ENCODE results near the gene LINGO3. TPM values are rescaled to one million over a fixed set of nuclear protein-coding genes. Genes with fewer than 3 reads are reported as not detected.

Gene LINGO3
- total RNA-seq, 2 experiments from 2014 or later, result 0.16 to 0.27 TPM

DNA sequence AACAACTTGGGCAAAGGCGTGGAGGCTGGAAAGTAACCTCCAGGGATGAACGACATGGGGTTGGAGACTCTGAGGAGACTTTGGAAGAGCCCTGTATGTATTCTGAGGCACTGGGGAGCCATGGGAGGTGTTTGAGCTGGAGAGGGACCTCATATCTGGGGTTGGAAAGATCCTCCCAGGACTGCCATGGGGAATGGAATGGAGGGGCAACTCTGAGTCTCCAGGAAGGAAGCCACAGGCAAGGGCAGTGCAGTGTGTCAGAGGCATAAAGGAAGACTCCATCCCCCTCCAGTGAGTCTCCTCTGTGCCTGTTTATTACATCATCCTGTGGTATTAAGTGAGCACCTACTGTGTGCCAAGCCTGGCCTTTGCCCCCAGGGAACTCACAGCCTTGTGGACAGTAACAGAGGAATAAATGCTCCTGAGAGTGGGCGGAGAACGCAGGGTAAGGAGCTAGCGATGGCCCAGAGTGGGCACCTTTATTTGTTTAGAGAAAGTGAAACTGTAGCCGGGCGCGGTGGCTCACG lies 33.7 kb downstream of the LINGO3 start:
- peaks cover 31% of the 10 kb centered on the region for H3K4me1 Mint-ChIP-seq (ENCODE audit: low read depth)
- TF ChIP-seq, protein P1, sequence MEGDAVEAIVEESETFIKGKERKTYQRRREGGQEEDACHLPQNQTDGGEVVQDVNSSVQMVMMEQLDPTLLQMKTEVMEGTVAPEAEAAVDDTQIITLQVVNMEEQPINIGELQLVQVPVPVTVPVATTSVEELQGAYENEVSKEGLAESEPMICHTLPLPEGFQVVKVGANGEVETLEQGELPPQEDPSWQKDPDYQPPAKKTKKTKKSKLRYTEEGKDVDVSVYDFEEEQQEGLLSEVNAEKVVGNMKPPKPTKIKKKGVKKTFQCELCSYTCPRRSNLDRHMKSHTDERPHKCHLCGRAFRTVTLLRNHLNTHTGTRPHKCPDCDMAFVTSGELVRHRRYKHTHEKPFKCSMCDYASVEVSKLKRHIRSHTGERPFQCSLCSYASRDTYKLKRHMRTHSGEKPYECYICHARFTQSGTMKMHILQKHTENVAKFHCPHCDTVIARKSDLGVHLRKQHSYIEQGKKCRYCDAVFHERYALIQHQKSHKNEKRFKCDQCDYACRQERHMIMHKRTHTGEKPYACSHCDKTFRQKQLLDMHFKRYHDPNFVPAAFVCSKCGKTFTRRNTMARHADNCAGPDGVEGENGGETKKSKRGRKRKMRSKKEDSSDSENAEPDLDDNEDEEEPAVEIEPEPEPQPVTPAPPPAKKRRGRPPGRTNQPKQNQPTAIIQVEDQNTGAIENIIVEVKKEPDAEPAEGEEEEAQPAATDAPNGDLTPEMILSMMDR (IDR thresholded peaks at IDR 0.05), result no peak
- ATAC-seq, result no peak
- no peaks in the 10 kb centered on the region for H3K27me3 Mint-ChIP-seq
- POLR2A ChIA-PET, result interaction anchor here (0.7 to 11.0 kb wide), 8 partner anchors 14 to 128 kb away, joined by 3 to 102 read pairs (median 4); partner anchors contain the start of genes AMH and JSRP1
- DNase-seq, result no peak
- intact Hi-C loops (cut with micrococcal nuclease), result no loop called here
- H3K9me3 Mint-ChIP-seq, result no peaks in the 10 kb centered on the region
- H3K4me3 Mint-ChIP-seq, result peak overlapping the region; percentile 85
- peaks cover 42% of the 10 kb centered on the region for H3K36me3 Mint-ChIP-seq (ENCODE audit: low read depth)
- CTCF ChIA-PET, result interaction anchor here (1.0 to 4.9 kb wide), 14 partner anchors 9 to 122 kb away, joined by 3 to 29 read pairs (median 6); partner anchors contain the start of genes PEAK3 and PLEKHJ1
- peak overlapping the region; percentile 86 for H3K27ac Mint-ChIP-seq

DNA sequence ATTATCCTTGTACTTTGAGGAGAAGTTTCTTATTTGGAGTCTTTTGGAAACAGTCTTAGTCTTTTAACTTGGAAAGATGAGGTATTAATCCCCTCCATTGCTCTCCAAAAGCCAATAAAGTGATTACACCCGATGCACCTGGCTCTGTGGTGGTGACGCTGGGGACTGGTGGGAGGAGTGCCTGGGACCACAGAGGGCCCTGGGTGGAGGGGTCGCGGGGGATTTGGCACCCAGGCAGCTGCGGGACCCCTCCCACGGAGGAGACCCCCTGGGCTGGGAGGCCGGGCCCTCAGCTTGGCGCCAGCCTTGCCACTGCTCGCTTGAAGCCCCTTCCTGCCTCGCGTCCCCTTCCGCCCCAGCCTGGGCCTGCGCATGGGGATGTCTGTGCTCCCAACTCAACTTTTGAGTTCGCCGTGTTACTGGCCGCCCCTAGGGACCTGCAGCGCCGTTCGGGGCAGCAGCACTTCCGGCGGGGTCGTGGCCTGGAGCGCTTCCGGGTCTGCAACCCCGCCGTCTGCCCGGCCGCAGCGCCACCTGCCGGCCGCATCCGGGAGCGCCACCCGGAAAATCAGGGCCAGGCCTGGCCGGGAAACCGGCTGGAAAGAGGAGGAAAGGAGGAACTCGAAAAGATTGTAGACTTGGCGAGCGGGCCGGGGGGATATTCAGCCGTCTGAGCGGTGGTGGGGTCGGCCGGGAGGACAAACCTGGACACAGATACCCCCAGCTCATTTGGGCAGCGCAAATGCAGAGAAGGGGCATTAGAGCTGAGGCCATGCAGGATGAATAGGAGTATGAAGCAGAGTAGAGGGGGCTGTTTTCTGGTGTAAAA lies 34.4 kb downstream of the LINGO3 start:
- Mint-ChIP-seq H3K9me3 (no peaks in the 10 kb centered on the region), H3K27ac (peak overlapping the region; percentile 86), H3K36me3 (ENCODE audit: low read depth) (peaks cover 42% of the 10 kb centered on the region), H3K4me3 (peak overlapping the region; percentile 85), H3K27me3 (no peaks in the 10 kb centered on the region), H3K4me1 (ENCODE audit: low read depth) (peaks cover 32% of the 10 kb centered on the region)
- ATAC-seq, result peak; percentile 67
- intact Hi-C loops (cut with micrococcal nuclease), result no loop called here
- TF ChIP-seq, protein P1 (IDR thresholded peaks at IDR 0.05), result peak; percentile 95
- CTCF ChIA-PET, result interaction anchor here (0.6 to 4.9 kb wide), 15 partner anchors 9 to 121 kb away, joined by 3 to 29 read pairs (median 6); partner anchors contain the start of genes PEAK3 and PLEKHJ1
- POLR2A ChIA-PET, result interaction anchor here (0.5 to 11.0 kb wide), 9 partner anchors 10 to 119 kb away, joined by 3 to 102 read pairs (median 4); partner anchors contain the start of genes AMH and JSRP1
- DNase-seq, result peak; percentile 92

DNA sequence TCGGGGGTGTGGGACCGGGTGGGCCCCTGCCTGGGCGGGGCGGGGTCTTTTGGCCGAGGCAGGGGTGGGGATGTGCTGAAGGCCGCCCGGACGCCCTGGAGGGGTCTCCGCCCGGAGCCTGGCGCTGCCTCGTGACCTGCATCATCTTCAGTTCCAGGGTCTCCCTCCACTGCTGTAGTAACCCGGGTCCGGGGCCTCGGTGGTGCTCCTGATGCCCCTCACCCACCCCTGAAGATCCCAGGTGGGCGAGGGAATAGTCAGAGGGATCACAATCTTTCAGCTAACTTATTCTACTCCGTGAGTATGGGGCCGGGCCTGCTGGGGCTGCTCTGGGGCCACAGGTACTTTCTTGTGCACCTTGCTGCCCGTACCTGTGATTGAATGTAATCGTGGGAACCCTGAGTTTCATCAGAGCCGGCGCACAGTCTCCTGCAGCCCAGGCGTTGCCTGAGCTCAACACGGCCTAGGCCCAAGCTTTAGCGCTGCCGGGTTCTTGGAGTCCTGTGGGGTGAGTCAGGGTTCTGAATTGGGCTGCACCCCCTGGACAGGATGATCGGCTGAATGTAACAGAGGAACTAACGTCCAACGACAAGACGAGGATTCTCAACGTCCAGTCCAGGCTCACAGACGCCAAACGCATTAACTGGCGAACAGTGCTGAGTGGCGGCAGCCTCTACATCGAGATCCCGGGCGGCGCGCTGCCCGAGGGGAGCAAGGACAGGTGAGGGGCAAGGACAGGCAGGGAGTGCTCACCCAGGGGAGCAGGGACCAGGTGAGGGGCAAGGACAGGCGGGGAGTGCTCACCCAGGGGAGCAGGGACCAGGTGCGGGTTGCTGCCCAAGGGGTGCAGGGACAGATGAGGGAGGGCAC lies 36.5 kb downstream of the LINGO3 start:
- DNase-seq, result no peak
- CTCF ChIA-PET, result interaction anchor here (1.6 to 4.9 kb wide), 6 partner anchors 9 to 122 kb away, joined by 3 to 29 read pairs (median 10); partner anchors contain the start of gene PLEKHJ1
- no peak for ATAC-seq
- no peaks in the 10 kb centered on the region for H3K9me3 Mint-ChIP-seq
- POLR2A ChIA-PET, result interaction anchor here (0.8 to 11.0 kb wide), 14 partner anchors 12 to 422 kb away, joined by 3 to 102 read pairs (median 4); partner anchors contain the start of genes AMH, JSRP1, LMNB2 and PLEKHJ1
- TF ChIP-seq, protein P1 (IDR thresholded peaks at IDR 0.05), result no peak
- intact Hi-C loops (cut with micrococcal nuclease), result loop anchor here (2.0 kb wide), 1 partner anchor 33 kb away; no protein-coding TSS in a partner anchor
- peak overlapping the region; percentile 90 for H3K27ac Mint-ChIP-seq
- H3K4me1 Mint-ChIP-seq (ENCODE audit: low read depth), result peaks cover 36% of the 10 kb centered on the region
- H3K27me3 Mint-ChIP-seq, result no peaks in the 10 kb centered on the region
- H3K4me3 Mint-ChIP-seq, result peak overlapping the region; percentile 85
- H3K36me3 Mint-ChIP-seq (ENCODE audit: low read depth), result peaks cover 42% of the 10 kb centered on the region

DNA sequence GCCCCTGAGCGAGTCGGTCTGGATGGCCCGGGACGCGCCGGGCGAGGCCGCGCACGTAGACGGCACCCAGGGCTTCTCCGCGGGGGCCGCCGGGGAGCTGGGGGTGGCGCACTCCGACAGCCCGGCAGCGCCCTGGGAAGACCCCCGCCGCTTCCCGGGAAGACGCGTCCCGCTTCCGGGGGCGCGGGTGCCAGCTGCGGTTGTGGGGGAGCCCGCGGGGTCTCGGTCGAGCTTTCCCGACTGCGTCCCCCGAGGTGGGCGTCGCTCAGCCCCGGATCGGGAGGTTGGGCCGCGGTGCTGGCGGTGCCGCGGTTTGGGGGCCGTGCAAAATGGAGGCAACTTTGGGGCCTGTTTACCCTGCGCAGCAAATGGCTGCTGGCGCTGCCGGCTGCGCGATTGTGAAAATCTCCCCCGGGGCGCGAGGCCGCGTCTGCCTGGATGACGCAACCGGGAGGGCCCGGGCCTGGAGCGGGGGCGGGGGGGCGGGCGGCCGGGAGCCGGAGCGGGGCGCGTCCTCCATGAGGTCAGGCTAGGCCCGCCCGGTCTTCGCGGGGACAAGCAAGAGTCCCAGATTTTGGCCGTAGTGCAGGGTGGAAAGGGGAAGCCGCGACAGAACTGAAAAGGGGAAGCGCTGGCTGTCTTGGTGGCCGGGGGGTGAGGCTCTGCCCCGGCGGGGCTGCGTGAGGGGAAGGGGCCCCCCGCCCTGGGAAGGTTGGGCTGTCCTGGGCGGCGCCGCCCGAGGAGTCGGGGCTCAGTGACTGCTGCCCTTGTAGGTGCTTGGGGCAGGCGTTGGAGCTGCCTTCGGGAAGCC lies 37.3 kb downstream of the LINGO3 start:
- Mint-ChIP-seq H3K4me1 (ENCODE audit: low read depth) (peaks cover 39% of the 10 kb centered on the region), H3K4me3 (peak overlapping the region; percentile 85), H3K27ac (peak overlapping the region; percentile 90), H3K9me3 (no peaks in the 10 kb centered on the region), H3K36me3 (ENCODE audit: low read depth) (peaks cover 42% of the 10 kb centered on the region), H3K27me3 (no peaks in the 10 kb centered on the region)
- ChIA-PET POLR2A (interaction anchor here (0.6 to 11.0 kb wide), 28 partner anchors 8 to 1094 kb away, joined by 3 to 102 read pairs (median 4); partner anchors contain the start of genes AMH, GADD45B, JSRP1 and LMNB2), CTCF (interaction anchor here (0.8 to 2.7 kb wide), 3 partner anchors 9 to 17 kb away, joined by 3 to 9 read pairs (median 5); no protein-coding TSS in a partner anchor)
- TF ChIP-seq, protein P1 (IDR thresholded peaks at IDR 0.05), result no peak
- peak; percentile 20 for ATAC-seq
- intact Hi-C loops (cut with micrococcal nuclease), result loop anchor here (2.0 kb wide), 1 partner anchor 32 kb away; no protein-coding TSS in a partner anchor
- DNase-seq, result peak; percentile 83
